NCI-H748 (cell line): ENCODE results near the gene RANBP1.
"Not testable (repeated sequence)": the region's sequence is repeated elsewhere in the genome, so short reads cannot be mapped to it uniquely, and the experiment has no call there.

Source experiments
- DNase-seq: peaks from one replicate; lab custom pipeline; 2025; ENCODE audit not compliant: unreplicated experiment; lab: John Stamatoyannopoulos, UW

Gene RANBP1

GRCh38 chr22:20115691-20116375 lies at the start of gene RANBP1:
TSS of gene RANBP1 (plus strand) at chr22:20116104. CDS start at chr22:20116185, 81 bp downstream.
- DNase-seq: no peak

- no peak for DNase-seq
Observed at GRCh38 chr22:20066617-20067383, 49.1 kb upstream of the RANBP1 start.

- not testable (repeated sequence) for DNase-seq
Observed at GRCh38 chr22:20067384-20067682, 48.6 kb upstream of the RANBP1 start.

- DNase-seq: no peak
Observed at GRCh38 chr22:20068640-20069039, 47.3 kb upstream of the RANBP1 start.

GRCh38 chr22:20069331-20070042 lies 46.4 kb upstream of the RANBP1 start:
- no peak for DNase-seq

GRCh38 chr22:20071524-20071972 lies 44.4 kb upstream of the RANBP1 start:
- no peak for DNase-seq

GRCh38 chr22:20076627-20077172 lies 39.2 kb upstream of the RANBP1 start:
- DNase-seq: no peak

- peak; percentile 94 for DNase-seq
Observed at GRCh38 chr22:20079745-20080444, 36.0 kb upstream of the RANBP1 start, which contains the start of gene DGCR8. TSS of gene DGCR8 (plus strand) at chr22:20080241. CDS start at chr22:20085964, 5,723 bp downstream.

GRCh38 chr22:20080445-20080775 lies 35.5 kb upstream of the RANBP1 start:
- peak; percentile 64 for DNase-seq

- peak; percentile 52 for DNase-seq
Observed at GRCh38 chr22:20080776-20081654, 34.9 kb upstream of the RANBP1 start.

- no peak for DNase-seq
Observed at GRCh38 chr22:20083157-20083890, 32.6 kb upstream of the RANBP1 start.

GRCh38 chr22:20083891-20084546 lies 31.9 kb upstream of the RANBP1 start:
- DNase-seq: no peak

- DNase-seq: no peak
Observed at GRCh38 chr22:20084547-20085413, 31.1 kb upstream of the RANBP1 start.

- no peak for DNase-seq
Observed at GRCh38 chr22:20085651-20086050, 30.3 kb upstream of the RANBP1 start.

- DNase-seq: no peak
Observed at GRCh38 chr22:20086101-20086599, 29.8 kb upstream of the RANBP1 start.

GRCh38 chr22:20086763-20087162 lies 29.1 kb upstream of the RANBP1 start:
- DNase-seq: no peak
